Erythroblast (primary cell): ENCODE results near the gene HS3ST2.

ENCODE experiments used
- GATA1 ChIP-seq: IDR thresholded peaks from 2 replicates; pipeline ENCODE4 v1.6.1; 2011; ENCODE audit warnings: low read depth, mild to moderate bottlenecking, control low read depth, low read length, moderate library complexity
- POLR2A ChIP-seq: IDR thresholded peaks from 2 replicates; pipeline ENCODE4 v1.6.1; 2011; ENCODE audit warnings: mild to moderate bottlenecking, low read length

DNA sequence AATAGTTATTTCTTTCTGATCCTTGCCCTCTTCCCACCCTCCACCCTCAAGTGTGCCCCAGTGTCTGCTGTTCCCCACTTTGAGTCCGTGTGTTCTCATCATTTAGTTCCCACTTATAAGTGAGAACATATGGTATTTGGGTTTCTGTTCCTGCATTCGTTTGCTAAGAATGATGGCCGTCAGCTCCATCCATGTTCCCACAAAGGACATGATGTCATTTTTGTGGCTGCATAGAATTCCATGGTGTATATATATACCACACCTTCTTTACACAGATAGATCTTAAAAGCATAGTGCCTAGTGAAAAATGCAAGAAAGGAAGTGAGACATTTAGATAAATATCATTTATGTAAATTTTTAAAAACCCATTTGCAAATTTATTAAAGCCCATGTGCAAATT is 33.1 kb downstream of the HS3ST2 start:
- TF ChIP-seq POLR2A (no peak), GATA1 (no peak)
